NCI-H526 treated with DMSO at 0.1 percent for 48 hours (cell line): Measurements from ENCODE around the gene TRIM69.
"Not testable (repeated sequence)": the region's sequence is repeated elsewhere in the genome, so short reads cannot be mapped to it uniquely, and the experiment has no call there.

Experiments used
- DNase-seq: peaks from one replicate; lab custom pipeline; 2025; lab: John Stamatoyannopoulos, UW

The TRIM69 gene

GRCh38 chr15:44739222-44739847 lies 3.0 kb downstream of the TRIM69 start:
- not testable (repeated sequence) for DNase-seq

- DNase-seq: not testable (repeated sequence)
Measured at GRCh38 chr15:44743454-44743853, 7.1 kb downstream of the TRIM69 start.

- DNase-seq: no peak
Measured at GRCh38 chr15:44753345-44753744, 17.0 kb downstream of the TRIM69 start.

GRCh38 chr15:44763187-44763586 lies 26.9 kb downstream of the TRIM69 start:
- no peak for DNase-seq

- DNase-seq: no peak
Measured at GRCh38 chr15:44763848-44764247, 27.5 kb downstream of the TRIM69 start.

- no peak for DNase-seq
Measured at GRCh38 chr15:44765036-44765435, 28.7 kb downstream of the TRIM69 start.

- DNase-seq: no peak
Measured at GRCh38 chr15:44769521-44769920, 33.2 kb downstream of the TRIM69 start.

GRCh38 chr15:44770715-44771114 lies 34.4 kb downstream of the TRIM69 start:
- not testable (repeated sequence) for DNase-seq

- DNase-seq: peak; percentile 86
Measured at GRCh38 chr15:44775953-44776352, 39.6 kb downstream of the TRIM69 start.

- DNase-seq: no peak
Measured at GRCh38 chr15:44779761-44780160, 43.4 kb downstream of the TRIM69 start.

GRCh38 chr15:44780608-44781007 lies 44.3 kb downstream of the TRIM69 start:
- no peak for DNase-seq

GRCh38 chr15:44781128-44781810 lies 44.9 kb downstream of the TRIM69 start:
- DNase-seq: no peak

GRCh38 chr15:44782516-44782915 lies 46.2 kb downstream of the TRIM69 start:
- no peak for DNase-seq

- not testable (repeated sequence) for DNase-seq
Measured at GRCh38 chr15:44784918-44785274, 48.6 kb downstream of the TRIM69 start.

- DNase-seq: no peak
Measured at GRCh38 chr15:44788748-44789147, 52.4 kb downstream of the TRIM69 start.

- no peak for DNase-seq
Measured at GRCh38 chr15:44790215-44790614, 53.9 kb downstream of the TRIM69 start.

GRCh38 chr15:44790656-44791055 lies 54.3 kb downstream of the TRIM69 start:
- no peak for DNase-seq

- no peak for DNase-seq
Measured at GRCh38 chr15:44792715-44793114, 56.4 kb downstream of the TRIM69 start.

- no peak for DNase-seq
Measured at GRCh38 chr15:44794072-44794471, 57.7 kb downstream of the TRIM69 start.

GRCh38 chr15:44796508-44796907 lies 60.2 kb downstream of the TRIM69 start:
- DNase-seq: no peak

- no peak for DNase-seq
Measured at GRCh38 chr15:44798826-44799225, 62.5 kb downstream of the TRIM69 start.

GRCh38 chr15:44801364-44801763 lies 65.0 kb downstream of the TRIM69 start:
- no peak for DNase-seq

- DNase-seq: no peak
Measured at GRCh38 chr15:44801797-44802196, 65.5 kb downstream of the TRIM69 start.

- no peak for DNase-seq
Measured at GRCh38 chr15:44802336-44802735, 66.0 kb downstream of the TRIM69 start.
